Gastroesophageal sphincter (tissue), 4 donors: ENCODE results near the gene SLC6A9. TPM values are rescaled to one million over a fixed set of nuclear protein-coding genes. Genes with fewer than 3 reads are reported as not detected.

Source experiments
- ATAC-seq: fragments of 150-250 bp; one replicate; pipeline ENCODE4 v1.9.1; 2016; ENCODE audit warnings: mild to moderate bottlenecking, moderate library complexity
- H3K27ac ChIP-seq, 4 donors: fragments of 200-600 bp; sonication (generic) in 3 of 4; 1 replicate in 3 of 4; 2 replicates in 1 of 4; pipeline ENCODE4 v1.5.1; 2016 to 2019
- H3K27me3 ChIP-seq: fragments of 200-600 bp; sonication (generic); one replicate; pipeline ENCODE4 v1.5.1; 2019
- H3K36me3 ChIP-seq, 2 donors: fragments of 200-600 bp; sonication (generic); one replicate each; pipeline ENCODE4 v1.5.1; 2019; ENCODE audit warnings: control low read depth in 1 of 2
- H3K4me1 ChIP-seq, 3 donors: fragments of 200-600 bp; sonication (generic); 1 replicate in 2 of 3; 2 replicates in 1 of 3; pipeline ENCODE4 v1.5.1; 2016 to 2019; ENCODE audit warnings: control low read depth in 2 of 3
- H3K4me3 ChIP-seq, 2 donors: fragments of 200-600 bp; sonication (generic); one replicate each; pipeline ENCODE4 v1.5.1; 2019; ENCODE audit warnings: mild to moderate bottlenecking in 1 of 2, moderate library complexity in 1 of 2
- H3K9me3 ChIP-seq, 3 donors: fragments of 200-600 bp; sonication (generic); one replicate each; pipeline ENCODE4 v1.5.1; 2017 to 2019; ENCODE audit warnings: control low read depth in 2 of 3
- EP300 ChIP-seq: sonication (generic); formaldehyde crosslinking; IDR thresholded peaks from one replicate; pipeline ENCODE4 v1.6.1; 2017; ENCODE audit warnings: antibody characterized with exemption, mild to moderate bottlenecking
- POLR2A ChIP-seq, 2 donors: fragments of 450-650 bp; IDR thresholded peaks; one replicate each; pipeline ENCODE4 v1.6.1; 2017; ENCODE audit warnings: antibody characterized with exemption in 2 of 2, mild to moderate bottlenecking in 2 of 2, moderate library complexity in 1 of 2
- POLR2AphosphoS5 ChIP-seq: sonication (generic); formaldehyde crosslinking; IDR thresholded peaks from one replicate; pipeline ENCODE4 v1.6.1; 2017; ENCODE audit warnings: antibody characterized with exemption
- WGBS, 2 donors: methylation state at CpG; one replicate each; pipeline ENCODE4 v1.1.5; 2018; ENCODE audit warnings: low coverage in 1 of 2; 5-methylcytosine and 5-hydroxymethylcytosine counted together
- total RNA-seq, 4 donors: library from RNA; depleted of rRNA; stranded (reverse); fragments of >200 nt; gene quantifications; one replicate each; pipeline ENCODE4 v1.1.0, GENCODE V29; 2016
- TF ChIP-seq, protein P1 (sequence below), 4 experiments: fragments of 200-600 bp in 2 of 4; fragments of 450-650 bp in 2 of 4; sonication (generic) in 1 of 4; IDR thresholded peaks; one replicate each; pipeline ENCODE4 v1.5.1; 2017 to 2019; ENCODE audit warnings: antibody characterized with exemption in 4 of 4, mild to moderate bottlenecking in 2 of 4, moderate library complexity in 2 of 4

Gene SLC6A9
- total RNA-seq, 4 donors from 2014 or later = 1.8 to 14.2 (median 7.5) TPM

DNA sequence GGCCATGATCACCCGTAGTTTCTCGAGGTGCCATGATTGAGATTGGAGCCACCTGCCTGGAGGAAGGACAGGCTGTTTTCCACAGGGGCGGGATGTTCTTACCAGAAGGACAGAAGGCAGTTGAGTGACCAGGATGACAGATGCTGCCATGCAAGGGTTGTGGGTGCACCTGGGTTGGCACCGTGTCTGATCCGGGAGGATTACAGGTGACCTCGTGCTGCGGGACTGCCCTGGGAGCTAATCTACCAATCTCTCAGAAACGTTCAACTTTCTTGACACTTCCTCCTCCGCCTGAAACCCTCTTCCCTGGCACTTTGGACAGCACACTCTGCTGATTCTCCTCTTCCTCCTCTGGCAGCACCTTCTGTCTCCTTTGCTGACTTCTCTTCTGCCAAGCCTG is 13.8 kb upstream of the SLC6A9 start:
- Histone ChIP-seq H3K27ac (no peak overlapping the region), H3K4me1 (peaks cover 0 to 25% (median 0%) of the 10 kb centered on the region in 3 donors), H3K4me3 (no peak overlapping the region), H3K27me3 (no peaks in the 10 kb centered on the region), H3K36me3 (no peaks in the 10 kb centered on the region), H3K9me3 (no peaks in the 10 kb centered on the region)
- ATAC-seq = no peak
- 75 to 80% methylated on average over 4 of the region's 9 CpGs for WGBS, 2 donors
- TF ChIP-seq, protein P1, sequence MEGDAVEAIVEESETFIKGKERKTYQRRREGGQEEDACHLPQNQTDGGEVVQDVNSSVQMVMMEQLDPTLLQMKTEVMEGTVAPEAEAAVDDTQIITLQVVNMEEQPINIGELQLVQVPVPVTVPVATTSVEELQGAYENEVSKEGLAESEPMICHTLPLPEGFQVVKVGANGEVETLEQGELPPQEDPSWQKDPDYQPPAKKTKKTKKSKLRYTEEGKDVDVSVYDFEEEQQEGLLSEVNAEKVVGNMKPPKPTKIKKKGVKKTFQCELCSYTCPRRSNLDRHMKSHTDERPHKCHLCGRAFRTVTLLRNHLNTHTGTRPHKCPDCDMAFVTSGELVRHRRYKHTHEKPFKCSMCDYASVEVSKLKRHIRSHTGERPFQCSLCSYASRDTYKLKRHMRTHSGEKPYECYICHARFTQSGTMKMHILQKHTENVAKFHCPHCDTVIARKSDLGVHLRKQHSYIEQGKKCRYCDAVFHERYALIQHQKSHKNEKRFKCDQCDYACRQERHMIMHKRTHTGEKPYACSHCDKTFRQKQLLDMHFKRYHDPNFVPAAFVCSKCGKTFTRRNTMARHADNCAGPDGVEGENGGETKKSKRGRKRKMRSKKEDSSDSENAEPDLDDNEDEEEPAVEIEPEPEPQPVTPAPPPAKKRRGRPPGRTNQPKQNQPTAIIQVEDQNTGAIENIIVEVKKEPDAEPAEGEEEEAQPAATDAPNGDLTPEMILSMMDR (IDR thresholded peaks at IDR 0.05) = no peak
- no peak for TF ChIP-seq EP300
- no peak for TF ChIP-seq POLR2A (IDR thresholded peaks at IDR 0.05)
- TF ChIP-seq POLR2AphosphoS5 = no peak

DNA sequence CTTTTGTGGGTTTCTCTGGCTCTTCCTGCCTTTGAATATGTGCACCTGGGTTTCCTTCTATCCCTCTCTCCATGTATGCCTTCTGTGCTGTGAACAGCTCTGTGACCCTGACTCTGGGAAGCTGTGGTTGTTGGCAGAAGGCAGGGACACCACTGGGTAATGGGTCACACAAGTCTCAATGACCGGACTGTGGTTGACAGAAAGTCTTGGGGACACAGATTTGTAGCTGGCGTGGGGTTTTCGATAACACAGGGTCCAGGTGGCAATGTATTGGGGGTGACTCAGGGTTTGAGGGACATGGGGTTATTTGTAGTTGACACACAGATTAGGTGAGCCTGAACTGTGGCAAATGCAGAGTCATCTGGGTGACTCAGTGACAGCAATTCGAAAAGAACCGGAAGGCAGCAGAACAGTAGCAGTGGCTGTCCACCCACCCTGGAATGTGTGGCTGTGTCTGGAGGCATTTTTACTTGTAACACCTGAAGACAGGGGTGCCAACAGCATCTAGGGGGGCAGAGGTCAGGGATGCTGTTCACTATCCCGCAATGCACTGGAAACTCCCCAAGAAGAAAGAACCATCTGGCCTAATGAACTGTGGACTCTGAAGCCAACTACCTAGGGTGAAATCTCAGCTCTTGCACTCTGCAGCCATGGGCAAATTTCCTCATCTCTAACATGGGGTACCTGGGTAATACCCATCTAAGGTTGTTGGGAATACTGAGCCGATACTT is 13.0 kb upstream of the SLC6A9 start:
- 83 to 90% methylated on average over 5 to 6 of the region's 7 CpGs for WGBS, 2 donors
- peaks cover 0 to 16% (median 0%) of the 10 kb centered on the region in 3 donors for H3K4me1 ChIP-seq
- H3K36me3 ChIP-seq = no peaks in the 10 kb centered on the region
- no peak overlapping the region for H3K4me3 ChIP-seq
- no peak for ATAC-seq
- no peak overlapping the region for H3K27ac ChIP-seq
- TF ChIP-seq, protein P1 (IDR thresholded peaks at IDR 0.05) = no peak
- TF ChIP-seq POLR2A (IDR thresholded peaks at IDR 0.05) (no peak), POLR2AphosphoS5 (no peak), EP300 (no peak)
- H3K27me3 ChIP-seq = no peaks in the 10 kb centered on the region
- no peaks in the 10 kb centered on the region for H3K9me3 ChIP-seq

DNA sequence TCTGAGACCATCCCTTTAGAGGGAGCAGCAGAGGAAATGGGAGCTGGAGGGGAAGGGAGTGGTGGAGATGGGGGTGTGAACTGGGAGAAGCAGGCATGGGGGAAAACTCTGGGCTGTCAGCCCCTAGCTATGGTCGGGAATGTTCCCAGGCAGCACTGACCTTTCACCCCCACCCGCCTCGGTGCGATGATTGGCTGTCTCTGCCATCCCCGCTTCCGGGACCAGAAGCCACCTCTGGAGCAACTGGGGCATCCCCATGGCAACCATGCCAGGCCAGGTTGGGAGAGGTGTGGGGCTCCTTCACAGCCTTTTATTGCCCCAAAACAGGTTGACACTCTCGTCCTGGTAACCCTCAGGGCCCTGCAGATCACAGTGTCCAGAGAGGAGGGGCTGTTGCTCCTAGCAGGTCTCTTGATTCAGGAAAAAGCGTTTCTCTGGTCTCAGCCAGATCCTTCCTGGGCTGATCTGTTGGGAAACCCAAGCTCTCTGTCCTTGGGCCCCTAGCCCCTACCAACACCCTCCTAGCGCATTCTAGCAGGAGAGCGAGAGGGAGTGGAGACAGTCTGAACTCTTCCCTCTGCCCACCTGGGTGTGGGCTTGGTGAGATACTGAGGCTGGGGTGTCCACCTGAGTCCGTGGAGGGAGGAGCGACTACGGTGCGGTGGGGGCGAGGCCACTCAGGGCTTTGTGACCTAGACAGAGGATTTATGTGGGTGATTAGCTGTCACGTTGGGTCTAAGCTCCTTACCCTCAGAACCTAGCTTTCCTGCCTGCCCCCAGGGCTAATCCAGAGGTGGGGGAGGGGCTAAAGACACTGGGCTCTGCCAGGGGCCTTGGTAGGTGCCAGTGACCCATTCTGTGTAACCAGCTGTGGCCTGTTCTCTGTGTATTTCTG is 12.2 kb upstream of the SLC6A9 start:
- Histone ChIP-seq H3K27me3 (no peaks in the 10 kb centered on the region), H3K4me3 (no peak overlapping the region), H3K4me1 (peaks cover 0 to 12% (median 0%) of the 10 kb centered on the region in 3 donors), H3K27ac (no peak overlapping the region), H3K36me3 (no peaks in the 10 kb centered on the region), H3K9me3 (no peaks in the 10 kb centered on the region)
- ATAC-seq = no peak
- 60 to 70% methylated on average over 1 to 2 of the region's 16 CpGs for WGBS, 2 donors
- TF ChIP-seq POLR2AphosphoS5 (no peak), EP300 (no peak), POLR2A (IDR thresholded peaks at IDR 0.05) (no peak)
- TF ChIP-seq, protein P1 (IDR thresholded peaks at IDR 0.05) = no peak

DNA sequence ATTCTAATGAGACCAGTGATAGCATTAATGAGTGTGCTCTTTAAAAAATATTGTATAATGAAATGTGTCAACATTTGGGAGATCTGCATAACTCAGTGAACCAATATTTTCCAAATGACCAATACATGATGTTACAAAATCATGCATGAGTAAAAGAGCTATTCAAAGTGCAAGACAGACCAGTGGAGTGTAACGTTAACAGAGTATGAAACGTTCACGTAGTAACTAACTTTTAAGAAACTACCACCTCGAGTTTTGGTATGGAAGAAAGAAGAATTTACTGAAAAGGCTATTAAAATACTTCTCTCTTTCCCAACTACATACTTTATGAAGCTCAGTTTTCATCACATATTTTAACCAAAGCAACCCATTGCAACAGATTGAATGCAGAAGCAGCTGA is 9.6 kb upstream of the SLC6A9 start:
- no peak overlapping the region for H3K4me3 ChIP-seq
- H3K27me3 ChIP-seq = no peaks in the 10 kb centered on the region
- H3K27ac ChIP-seq = no peak overlapping the region
- no peak for TF ChIP-seq POLR2AphosphoS5
- TF ChIP-seq, protein P1 (IDR thresholded peaks at IDR 0.05) = no peak
- TF ChIP-seq POLR2A (IDR thresholded peaks at IDR 0.05) = no peak
- TF ChIP-seq EP300 = no peak
- H3K36me3 ChIP-seq = no peaks in the 10 kb centered on the region
- no peak for ATAC-seq
- H3K4me1 ChIP-seq = peaks cover 3 to 14% (median 6%) of the 10 kb centered on the region in 3 donors
- no peaks in the 10 kb centered on the region for H3K9me3 ChIP-seq
- WGBS, 2 donors = 67 to 82% methylated on average over 4 of the region's 4 CpGs
